Smooth muscle cell of the brain vasculature (primary cell): ENCODE data around the gene GALNT13.

Experiments
- DNase-seq: peaks from one replicate; pipeline ENCODE4 v3.0.0-alpha.2; 2012; ENCODE audit warnings: low read depth, low spot score

Gene GALNT13

DNA sequence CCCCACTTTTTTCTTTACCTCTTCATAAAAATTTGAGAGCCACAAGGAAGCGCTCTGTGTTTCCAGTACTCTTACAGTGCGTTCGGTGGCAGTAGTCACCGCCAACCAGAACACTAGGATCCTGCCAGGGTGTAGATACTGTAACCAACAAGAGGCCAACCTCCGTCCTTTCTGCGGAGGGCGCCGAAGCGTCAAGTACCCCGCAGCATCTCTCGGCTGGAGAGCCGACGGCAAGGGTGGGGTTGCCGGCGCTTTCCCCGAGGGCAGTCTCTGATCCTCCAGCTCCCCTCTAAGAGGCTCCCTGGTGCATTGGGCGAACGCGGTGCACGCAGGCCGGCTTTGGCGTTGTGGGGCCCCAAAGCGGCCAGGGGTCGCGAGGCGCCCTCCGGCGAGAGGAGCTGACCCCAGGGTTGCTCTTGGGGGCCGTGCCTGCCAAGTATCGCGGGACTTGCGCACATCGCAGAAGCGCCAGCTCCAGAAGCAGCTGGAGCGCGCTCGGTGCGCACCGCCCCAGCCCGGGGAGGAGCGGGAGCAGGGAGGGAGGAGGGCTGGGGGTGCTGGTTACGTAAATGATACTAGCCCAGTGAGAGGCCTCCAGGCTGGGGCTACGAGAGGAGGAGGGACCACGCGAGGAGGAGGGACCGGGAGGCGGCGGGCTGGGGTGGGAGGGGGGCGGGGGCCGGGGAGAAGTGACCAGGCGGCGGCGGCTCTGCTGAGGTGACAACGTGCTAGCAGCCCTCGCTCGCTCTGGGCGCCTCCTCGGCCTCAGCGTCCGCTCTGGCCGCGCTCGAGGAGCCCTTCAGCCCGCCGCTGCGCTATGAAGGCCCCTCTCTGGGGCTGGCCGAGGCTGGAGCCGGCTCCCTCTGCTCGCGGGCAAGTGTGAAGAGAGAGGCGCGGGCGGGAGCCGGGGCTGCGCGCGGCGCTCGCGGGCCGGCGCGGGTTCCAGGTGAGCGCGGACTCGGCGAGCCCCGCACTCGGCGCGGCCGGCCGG is at the start of gene GALNT13:
GALNT13 (plus strand) TSS at position 692 of the 991 bp plus-strand sequence.
- DNase-seq: no peak

DNA sequence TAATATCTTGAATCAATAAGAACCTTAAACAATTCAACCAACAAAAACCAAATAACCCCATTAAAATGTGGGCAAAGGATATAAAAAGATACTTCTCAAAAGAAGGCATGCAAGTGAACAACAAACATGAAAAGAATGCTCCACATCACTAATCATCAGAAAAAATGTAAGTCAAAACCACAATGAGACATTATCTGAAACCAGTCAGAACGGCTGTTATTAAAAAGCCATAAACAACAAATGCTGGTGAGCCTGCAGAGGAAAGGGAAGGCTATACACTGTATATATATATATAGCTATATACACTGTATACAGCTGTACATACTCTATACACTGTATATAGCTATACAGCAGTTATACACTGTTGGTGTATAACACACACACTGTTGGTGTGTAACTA is 47.8 kb upstream of the GALNT13 start:
- no peak for DNase-seq

DNA sequence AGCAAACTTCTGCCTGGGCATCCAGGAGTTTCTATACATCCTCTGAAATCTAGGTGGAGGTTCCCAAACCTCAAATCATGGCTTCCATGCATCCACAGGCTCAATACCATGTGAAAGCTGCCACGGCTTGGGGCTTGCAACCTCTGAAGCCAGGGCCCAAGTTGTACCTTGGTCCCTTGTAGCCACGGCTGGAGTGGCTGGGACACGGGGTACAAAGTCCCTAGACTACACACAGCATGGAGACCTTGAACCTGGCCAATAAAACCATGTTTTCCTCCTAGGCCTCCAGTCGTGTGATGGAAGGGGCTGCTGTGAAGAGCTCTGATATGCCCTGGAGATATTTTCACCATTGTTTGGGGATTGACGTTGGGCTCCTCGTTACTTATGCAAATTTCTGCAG is 43.4 kb upstream of the GALNT13 start:
- no peak for DNase-seq

DNA sequence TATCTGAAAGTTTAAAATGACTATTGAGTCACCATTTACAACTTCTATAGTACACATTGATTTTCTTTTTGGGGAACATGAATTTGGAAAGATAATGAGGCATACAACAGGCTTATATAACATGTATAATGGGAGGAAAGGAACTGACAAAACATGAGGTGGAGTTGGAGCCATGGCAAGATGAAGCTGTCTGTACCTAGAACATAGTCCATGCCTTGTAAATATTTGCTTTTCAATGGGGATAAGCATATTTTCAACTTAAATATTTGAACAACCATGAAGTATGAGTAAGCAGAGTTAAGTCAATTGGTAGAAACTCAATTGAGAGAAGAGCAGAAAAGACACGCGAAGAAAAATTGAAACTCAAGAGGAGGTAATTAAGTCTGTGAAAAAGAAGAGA is 37.1 kb upstream of the GALNT13 start:
- no peak for DNase-seq

DNA sequence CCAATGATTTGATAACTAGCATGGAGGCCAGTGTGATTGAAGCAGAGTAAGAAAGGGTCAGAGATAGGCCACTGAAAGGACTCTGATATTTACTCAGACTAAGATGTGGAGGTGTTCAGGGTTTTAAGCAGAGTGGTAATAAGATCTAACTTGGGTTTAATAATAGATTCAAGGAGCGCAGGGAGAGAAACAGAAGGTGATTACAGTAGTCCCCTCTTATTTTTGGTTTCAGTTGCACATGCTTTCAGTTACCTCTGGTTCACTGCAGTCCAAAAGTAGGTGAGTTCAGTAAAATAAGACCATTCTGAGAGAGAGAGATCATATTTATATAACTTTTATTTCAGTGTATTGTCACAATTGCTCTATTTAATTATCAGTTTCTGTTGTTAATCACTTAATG is 13.5 kb upstream of the GALNT13 start:
- no peak for DNase-seq

DNA sequence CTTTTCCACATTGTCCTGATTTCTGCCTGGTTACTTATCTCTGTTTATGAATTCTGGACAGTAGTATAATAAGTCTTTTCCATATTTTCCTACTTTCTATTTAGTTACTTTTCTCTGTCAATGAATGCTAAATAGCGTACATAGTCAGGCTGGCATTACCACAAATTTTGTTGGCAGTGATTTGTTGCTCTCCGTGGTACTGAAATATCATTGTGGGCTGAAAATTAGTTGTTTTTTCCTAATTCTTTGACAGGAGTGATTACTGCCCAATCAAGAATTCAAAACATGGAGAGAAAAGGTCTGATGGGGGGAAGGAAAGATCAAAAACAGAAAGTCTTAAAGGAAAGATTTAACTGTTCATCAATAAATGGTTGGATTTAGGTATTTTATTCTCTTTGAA is 7.7 kb upstream of the GALNT13 start:
- DNase-seq: no peak

DNA sequence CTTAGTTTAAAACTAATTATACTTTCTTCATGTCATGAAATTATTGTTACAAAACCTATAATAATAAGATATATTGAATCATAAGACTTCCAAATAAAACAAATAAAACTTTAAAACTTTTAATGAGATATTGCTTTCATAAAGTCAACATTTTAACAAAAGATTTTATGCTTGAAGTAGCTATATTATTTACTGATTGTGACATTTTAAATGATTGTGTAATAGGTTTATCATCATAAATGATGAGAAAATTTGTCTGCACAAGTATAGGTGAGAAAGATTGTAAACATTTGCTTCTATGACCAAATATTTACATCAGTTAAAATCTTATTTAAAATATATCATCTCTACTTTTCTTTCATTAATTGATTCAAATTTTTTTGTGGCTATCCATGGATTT is 5.1 kb upstream of the GALNT13 start:
- DNase-seq: no peak

DNA sequence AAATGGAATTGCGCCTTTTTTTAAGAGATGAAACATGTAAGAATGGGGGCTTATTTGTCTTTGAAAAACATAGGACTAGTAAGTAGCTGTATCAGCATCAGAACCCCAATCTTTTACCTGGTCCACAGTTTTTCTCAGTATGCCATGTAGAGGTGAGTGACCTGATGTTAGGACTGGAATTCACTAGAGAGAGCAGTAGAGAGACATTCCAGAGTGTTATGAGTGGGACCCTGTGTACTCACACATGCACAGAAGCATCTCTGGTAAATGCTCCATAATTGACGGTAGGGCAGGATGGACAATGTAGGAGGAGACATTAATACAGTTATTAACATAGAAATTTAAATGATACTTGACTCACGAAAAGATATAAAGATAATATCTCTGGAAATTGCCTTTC is 1.4 kb upstream of the GALNT13 start:
- DNase-seq: no peak

DNA sequence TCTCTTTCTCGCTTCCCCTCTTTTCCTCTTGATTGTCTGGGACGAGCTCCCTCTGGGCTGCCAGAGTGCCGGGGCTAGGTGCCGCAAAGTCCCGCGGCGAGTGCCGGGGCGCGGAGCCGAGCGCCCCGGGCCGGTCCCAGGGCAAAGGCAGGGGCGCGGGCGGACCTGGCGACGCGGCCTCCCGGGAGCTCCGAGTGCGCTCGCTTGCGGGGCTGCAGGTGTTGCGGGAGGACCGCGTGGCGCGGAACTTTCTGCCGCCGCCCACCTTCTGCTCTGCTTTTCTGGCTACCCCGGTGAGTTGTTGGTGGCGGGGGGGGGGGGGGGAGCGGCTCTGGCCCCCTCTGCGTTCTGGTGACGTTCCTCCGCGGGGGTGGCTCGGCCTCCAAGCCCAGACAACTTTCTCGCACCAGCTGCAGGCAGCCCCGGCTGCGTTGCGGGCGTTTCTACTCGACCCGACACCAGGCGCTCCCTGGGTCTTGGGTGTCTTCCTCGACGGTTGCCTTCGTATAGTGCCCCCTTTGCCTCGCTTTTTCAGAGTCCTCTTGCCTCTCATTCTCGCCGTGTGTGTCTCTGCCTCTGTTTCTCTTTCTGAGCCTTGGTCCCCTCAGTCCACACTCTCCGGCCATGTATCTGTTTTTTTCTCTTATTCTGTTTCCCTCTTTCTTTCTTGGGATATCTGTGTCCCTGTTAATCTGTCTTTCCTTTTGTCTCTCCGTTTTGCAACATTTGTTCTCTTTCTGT is 759 bp downstream of the GALNT13 start:
- no peak for DNase-seq

DNA sequence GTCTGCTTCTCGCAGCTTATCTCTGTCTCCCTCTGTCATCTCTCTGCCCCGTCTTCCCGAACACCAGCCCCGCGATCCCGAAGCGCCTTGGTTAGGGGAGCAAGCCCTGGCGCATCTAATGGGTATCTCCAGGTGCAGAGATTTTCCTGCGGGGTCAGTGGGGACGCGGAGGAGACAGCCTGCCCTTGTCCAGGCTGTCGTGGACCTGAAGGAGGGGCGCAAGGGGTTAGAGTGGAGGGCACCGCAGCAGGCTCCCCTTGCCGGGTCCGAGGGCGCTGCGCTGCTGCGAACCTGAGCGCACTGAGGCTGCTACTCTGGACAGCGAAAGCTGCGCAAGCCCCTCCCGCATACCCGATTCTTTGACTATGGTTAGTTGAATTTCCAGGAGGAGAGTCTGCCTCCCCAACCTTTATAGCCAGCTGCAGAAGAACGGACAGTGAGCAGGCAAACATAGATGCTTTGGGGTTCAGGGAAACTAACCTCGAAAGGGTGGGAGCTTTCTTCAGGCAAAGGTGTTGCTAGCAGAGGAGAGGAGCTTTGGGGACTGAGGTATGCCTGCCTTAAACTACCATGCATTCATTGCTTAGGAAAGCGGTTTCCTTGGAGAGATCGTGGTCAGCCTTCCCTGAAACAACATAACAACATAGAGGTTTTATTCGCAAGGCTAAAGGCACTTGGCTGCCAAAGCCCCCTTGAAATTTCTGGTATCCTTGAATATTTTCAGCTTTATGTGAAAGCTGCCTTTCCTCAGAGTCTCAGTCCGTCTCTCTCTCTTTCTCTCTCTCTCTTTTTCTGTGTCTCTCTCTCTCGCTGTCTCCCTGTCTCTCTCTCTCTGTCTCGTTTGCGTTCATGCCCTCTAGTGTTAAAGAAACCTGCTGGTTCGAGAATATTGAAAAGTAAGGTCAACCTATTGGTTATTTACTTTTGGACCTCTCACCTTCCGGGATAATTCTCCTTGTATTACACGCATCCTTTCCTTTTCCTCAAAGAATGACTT is 1.6 kb downstream of the GALNT13 start:
- no peak for DNase-seq

DNA sequence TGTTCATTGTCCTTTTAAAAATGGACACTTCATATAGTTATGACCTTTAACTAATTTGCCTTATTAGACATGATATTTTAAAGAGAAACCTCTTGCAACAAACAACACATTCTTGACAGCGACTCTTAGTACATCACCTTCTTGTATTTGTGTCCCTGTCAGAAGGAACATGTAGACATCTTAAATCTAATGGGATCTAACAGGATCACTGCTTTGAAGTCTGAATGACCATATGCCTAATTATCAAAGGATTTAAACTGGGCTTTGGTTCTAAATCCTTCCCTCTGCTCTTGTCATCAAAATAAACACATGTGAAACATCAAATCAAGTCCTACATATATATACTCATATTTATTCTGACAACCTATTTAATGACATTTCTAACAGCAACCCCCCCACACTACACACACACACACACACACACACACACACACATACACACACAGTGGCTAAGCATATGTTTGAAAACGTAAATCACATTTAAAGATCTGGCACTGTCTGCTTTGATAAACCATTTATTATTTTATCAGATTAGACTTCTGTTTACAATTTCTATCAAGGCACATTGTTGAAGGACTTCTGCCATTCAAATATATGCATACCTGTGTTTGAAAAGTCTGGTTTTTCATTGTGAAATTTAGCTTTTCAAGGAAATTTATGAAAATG is 4.2 kb downstream of the GALNT13 start:
- no peak for DNase-seq

DNA sequence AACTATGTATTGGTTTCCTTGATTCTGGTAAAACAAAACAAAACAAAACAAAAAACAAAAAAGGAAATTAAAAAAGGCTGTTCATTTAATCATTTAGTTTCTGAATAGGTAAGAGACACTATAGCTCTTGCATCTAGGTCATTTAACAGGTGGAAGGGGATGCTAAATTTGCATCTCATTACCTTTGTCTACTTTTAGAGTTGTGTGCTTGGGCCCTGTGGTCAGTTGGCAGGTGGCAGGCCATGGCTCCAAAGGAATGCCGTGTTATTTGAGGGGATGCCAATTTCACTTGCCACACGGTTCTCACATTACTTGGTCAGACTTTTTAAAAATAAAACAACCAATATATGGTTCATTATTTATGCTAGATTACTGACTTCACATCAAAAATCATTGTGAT is 9.2 kb downstream of the GALNT13 start:
- no peak for DNase-seq

DNA sequence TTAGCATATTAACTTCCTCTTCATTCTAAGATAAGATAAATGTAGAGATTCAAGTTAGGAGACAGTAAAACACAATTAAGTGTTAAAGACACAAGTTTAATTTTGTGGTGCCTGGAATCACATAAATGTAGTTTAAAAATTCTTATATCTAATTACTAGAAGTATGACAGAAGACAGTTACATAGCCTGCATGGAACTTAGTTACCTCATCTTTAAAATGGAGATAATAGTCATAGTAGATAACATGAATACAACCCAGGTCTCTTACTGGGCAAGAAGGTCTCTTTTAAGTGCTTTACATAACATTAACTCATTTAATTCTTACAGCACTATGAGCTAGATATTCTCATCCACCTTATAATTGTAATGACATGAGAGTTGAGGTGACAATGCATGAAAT is 15.1 kb downstream of the GALNT13 start:
- no peak for DNase-seq

DNA sequence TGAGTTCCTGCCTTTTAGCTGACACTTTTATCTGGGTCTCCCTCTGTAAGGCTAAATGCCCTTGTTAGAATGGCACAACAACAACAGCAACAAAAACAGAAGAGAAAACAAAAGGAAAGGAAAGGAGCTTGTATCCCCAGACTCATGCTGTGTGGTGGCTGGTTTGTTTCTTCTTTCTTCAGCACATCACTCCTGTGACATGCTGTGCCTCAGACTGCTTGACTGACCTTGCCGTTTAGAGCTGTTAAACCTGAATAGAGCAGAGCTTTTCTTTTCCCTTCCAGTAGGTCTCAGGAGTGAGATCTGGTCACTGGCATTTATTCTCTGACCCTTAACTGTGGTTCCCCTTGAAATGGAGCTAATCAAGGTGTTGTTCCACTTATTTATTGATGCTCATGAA is 18.9 kb downstream of the GALNT13 start:
- DNase-seq: no peak

DNA sequence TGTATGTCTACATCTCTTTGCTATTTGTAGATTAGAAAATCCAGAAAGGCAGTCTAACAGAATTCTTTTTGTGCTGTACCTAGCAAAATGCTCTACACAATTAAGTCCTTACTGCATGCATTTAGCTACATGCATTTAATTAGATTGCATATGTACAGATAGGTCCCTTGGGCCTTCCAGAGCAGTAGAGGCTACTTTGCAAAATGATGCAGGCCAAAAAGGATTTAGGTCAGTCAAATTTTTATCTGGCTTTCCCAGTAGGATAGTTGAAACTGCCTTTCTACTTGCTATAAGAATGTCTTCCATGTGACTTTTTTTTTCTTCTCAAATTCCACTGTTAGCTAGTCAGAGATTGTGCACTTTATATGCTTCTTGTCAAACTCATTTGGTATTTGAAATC is 19.3 kb downstream of the GALNT13 start:
- DNase-seq: no peak

DNA sequence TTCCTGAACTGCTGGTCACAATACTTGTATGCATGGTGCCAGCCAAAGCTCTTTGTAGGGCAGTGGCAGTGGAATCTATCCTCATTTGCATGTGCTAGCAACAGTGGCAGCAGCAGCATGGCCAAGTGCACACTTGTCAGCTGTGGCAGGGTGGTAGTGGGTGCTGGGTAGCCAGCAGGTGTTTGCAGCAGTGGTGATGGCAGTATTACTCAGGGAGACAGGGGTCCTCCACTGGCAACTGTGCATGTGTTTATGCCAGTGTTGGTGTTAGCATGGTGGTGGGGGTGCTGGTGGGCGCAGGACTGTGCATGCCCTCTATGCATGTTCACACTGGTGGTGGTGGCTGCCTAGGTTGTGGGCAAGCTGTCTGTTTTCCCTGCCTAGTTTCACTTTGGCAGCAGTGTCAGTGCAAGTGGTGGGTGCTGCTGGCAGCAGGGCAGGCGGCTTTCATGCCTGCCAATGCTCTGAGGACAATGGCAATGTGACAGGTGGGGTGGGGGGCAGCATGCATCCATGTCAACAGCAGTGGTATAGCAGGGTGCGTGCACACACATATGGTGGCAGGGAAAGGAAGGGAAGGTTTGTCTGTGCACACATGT is 41.2 kb downstream of the GALNT13 start:
- DNase-seq: no peak

DNA sequence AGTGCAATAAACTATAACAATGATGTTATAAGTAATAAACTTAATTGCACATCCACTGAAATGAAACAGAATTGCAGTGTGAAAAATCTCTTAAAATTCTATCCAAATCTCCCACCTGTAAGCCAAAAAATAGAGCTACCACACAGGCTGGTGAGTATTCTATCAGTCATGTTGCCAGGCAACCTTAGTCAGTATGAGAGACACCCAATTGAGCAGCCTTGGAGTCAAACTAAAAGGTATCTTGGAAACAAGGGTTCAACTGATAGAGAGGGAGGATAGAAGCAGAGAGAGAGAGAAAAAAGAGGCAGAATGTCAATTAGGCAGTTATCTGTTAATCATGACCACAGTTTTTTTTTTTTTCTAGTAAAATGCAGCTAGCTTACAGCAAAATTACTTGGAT is 45.8 kb downstream of the GALNT13 start:
- no peak for DNase-seq

DNA sequence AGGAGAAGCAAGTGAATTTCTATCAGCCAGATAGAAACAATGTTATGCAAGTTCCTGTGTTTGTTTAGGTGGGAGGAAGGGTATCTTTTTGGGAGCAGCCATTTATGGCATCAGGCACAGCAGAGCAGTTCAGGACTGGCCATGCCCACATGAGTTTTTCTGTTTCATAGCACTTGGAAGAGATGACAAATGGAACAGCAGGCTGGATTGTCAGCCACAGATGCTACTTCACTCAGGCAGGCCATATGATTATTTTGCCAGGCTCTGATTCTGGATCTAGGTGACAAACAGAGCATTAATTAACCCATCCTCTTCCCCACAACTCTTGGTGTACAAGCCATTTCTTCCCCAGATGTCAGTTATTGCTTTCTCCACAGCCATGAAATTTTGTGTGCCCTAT is 63.8 kb downstream of the GALNT13 start:
- DNase-seq: no peak

DNA sequence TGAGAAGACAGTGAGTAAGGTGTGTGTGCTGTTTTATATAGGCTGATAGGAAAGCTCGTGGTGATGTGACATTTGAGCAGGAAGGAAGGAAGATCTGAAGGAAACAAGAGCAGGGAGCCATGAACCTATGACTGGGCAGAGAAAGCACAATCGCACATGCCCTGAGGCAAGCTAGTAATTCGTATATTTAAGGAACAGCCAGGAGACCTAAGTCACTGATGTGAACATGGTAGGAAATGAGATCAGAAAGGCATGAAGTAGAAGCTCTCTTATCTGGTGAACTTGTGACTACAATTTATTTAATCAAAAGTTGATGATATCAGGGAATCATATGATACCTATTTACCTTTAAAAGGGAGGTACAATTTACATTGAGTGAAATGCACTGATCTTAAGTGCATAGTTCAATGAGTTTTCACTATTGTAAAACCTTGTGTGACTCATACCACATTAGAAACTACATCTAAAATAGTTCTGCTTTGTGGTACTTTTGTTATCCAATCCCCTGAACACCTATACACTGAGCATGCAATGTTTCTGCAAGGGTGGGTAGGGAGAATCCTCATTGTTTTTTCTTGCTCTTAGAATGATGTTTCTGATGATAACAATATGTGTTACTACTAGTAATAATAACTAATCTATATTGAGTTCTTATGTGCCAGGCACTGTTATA is 67.5 kb downstream of the GALNT13 start:
- no peak for DNase-seq

DNA sequence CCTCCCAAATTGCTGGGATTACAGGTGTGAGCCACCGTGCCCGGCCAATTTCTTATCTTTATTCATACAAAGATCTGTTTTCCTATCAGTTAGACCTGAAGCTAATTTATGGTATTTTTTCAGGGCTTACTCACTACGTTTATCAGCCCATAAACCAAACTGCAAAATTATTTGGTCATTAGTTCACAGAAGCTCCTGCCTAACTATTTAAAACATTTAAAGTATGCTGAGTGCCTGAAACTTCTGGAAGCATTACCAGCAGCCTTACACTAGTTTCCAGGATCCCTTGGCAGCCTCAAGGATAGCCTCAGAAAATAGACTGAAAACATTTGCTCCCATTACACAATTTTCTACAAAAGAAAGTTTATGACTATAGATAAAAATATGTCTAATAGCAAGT is 68.8 kb downstream of the GALNT13 start:
- no peak for DNase-seq
